Bronchial epithelial cell (primary cell): ENCODE data around the gene EFTUD2. TPM values are rescaled to one million over a fixed set of nuclear protein-coding genes. Genes with fewer than 3 reads are reported as not detected.

Experiments used
- DNase-seq: peaks from one replicate; pipeline ENCODE4 v3.0.0-alpha.2; 2010; ENCODE audit warnings: low read depth
- FAIRE-seq: peaks from 2 replicates; lab custom pipeline; 2011; peaks lifted over from hg19 to GRCh38; lab: Jason Lieb, UNC
- H3K27me3 ChIP-seq: 2 replicates; pipeline ENCODE4 v1.5.1; 2011; ENCODE audit warnings: low read length; ENCODE audit not compliant: control insufficient read depth, insufficient read depth
- H3K36me3 ChIP-seq: 2 replicates; pipeline ENCODE4 v1.5.1; 2011; ENCODE audit warnings: low read length; ENCODE audit not compliant: control insufficient read depth, insufficient read depth
- H3K4me3 ChIP-seq: 2 replicates; pipeline ENCODE4 v1.5.1; 2011; ENCODE audit warnings: mild to moderate bottlenecking, low read depth, low read length, control low read depth
- total RNA-seq: library from RNA; depleted of rRNA; stranded (reverse); fragments of >200 nt; gene quantifications from 2 replicates; pipeline ENCODE4 v1.2.1, GENCODE V29; 2014
- TF ChIP-seq, protein P1 (sequence below): IDR thresholded peaks from 2 replicates; pipeline ENCODE4 v1.5.1; 2011; ENCODE audit warnings: mild to moderate bottlenecking, moderate library complexity, low read length, control low read depth, inconsistent platforms; ENCODE audit not compliant: insufficient read depth, severe bottlenecking

EFTUD2 gene
- total RNA-seq, 1 donor from 2014 or later = 91.4 TPM

- H3K27me3 ChIP-seq = no peaks in the 10 kb centered on the region
- FAIRE-seq (no peak), DNase-seq (no peak)
- no peaks in the 10 kb centered on the region for H3K36me3 ChIP-seq
- TF ChIP-seq, protein P1, sequence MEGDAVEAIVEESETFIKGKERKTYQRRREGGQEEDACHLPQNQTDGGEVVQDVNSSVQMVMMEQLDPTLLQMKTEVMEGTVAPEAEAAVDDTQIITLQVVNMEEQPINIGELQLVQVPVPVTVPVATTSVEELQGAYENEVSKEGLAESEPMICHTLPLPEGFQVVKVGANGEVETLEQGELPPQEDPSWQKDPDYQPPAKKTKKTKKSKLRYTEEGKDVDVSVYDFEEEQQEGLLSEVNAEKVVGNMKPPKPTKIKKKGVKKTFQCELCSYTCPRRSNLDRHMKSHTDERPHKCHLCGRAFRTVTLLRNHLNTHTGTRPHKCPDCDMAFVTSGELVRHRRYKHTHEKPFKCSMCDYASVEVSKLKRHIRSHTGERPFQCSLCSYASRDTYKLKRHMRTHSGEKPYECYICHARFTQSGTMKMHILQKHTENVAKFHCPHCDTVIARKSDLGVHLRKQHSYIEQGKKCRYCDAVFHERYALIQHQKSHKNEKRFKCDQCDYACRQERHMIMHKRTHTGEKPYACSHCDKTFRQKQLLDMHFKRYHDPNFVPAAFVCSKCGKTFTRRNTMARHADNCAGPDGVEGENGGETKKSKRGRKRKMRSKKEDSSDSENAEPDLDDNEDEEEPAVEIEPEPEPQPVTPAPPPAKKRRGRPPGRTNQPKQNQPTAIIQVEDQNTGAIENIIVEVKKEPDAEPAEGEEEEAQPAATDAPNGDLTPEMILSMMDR = no peak
- H3K4me3 ChIP-seq = no peak overlapping the region
Measured at GRCh38 chr17:44919411-44919810, 20.2 kb upstream of the EFTUD2 start.

DNA sequence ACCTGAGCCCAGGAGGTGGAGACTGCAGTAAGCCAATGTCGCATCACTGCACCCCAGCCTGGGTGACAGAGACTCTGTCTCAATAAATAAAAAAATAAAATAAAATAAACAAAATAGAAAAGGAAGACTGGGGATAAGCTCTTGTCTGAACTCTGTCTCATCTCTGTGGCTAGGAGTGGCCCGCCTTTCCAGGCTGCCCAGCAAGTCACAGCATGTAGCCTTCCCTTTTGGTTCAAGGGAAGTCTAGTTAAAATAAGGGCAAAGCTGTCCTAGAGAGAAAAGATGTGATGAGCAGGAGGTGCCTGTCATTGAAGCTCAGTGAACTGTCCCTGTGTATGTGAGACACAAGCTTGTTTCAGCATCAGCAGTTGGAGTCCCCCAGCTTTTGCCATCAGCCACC, 18.8 kb upstream of the EFTUD2 start:
- DNase-seq (peak; percentile 73), FAIRE-seq (peak; percentile 7)
- no peaks in the 10 kb centered on the region for H3K36me3 ChIP-seq
- TF ChIP-seq, protein P1 = no peak
- no peaks in the 10 kb centered on the region for H3K27me3 ChIP-seq
- H3K4me3 ChIP-seq = no peak overlapping the region

- TF ChIP-seq, protein P1 = no peak
- FAIRE-seq (no peak), DNase-seq (no peak)
- Histone ChIP-seq H3K36me3 (no peaks in the 10 kb centered on the region), H3K4me3 (no peak overlapping the region), H3K27me3 (no peaks in the 10 kb centered on the region)
Measured at GRCh38 chr17:44917456-44917855, 18.2 kb upstream of the EFTUD2 start.

GRCh38 chr17:44916781-44917241, 17.6 kb upstream of the EFTUD2 start:
- Histone ChIP-seq H3K27me3 (no peaks in the 10 kb centered on the region), H3K36me3 (no peaks in the 10 kb centered on the region), H3K4me3 (no peak overlapping the region)
- TF ChIP-seq, protein P1 = no peak
- FAIRE-seq (no peak), DNase-seq (peak; percentile 33)

DNA sequence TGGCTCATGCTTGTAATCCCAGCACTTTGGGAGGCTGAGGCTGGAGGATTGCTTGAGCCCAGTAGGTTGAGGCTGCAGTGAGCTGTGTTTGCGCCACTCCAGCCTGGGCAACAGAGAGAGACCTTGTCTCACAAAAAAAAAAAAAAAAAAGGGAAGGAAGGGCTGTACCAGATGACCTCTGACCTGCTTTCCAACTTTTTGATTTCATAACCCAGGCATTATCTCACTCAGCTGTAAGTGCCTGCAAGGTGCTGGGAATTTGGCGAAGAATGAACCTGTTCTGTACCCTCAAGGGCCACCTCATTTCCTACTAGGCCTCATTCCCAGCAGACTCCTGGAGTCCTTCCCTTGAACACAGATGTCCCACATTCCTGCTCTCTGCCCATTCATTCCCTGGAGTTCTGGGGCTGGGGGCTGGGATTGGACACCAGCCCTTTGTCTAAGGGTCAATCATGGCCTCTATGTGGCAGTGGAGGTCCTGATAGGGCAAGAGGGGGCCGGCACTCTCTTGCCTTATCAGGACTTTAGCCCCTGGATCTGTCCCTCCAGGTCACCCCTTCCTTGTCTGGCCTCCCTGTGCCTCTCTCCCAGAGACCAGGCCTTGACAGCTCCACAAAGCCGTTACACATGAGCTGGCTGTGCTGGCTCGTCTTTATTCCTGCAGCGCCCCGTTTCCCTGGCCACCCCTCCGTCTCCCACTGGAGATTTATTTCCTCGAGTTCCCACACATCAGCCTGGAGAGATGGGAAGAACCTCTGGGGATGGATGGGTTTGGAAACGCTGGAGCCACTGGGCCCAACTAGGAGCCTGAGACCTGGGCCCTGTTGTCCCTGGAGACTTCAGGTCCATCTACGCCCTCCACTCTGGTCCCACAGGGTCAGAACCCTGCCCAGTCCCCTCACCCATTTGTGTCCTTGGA, 16.9 kb upstream of the EFTUD2 start:
- Histone ChIP-seq H3K36me3 (no peaks in the 10 kb centered on the region), H3K4me3 (no peak overlapping the region), H3K27me3 (no peaks in the 10 kb centered on the region)
- peak; percentile 29 for DNase-seq
- TF ChIP-seq, protein P1 = no peak
- peak; percentile 40 for FAIRE-seq

GRCh38 chr17:44915321-44915726, 16.1 kb upstream of the EFTUD2 start, which contains the start of gene GFAP:
TSS of gene GFAP (minus strand) at chr17:44915500. CDS start at chr17:44915486, 14 bp downstream.
- DNase-seq = no peak
- H3K27me3 ChIP-seq = no peaks in the 10 kb centered on the region
- no peak for FAIRE-seq
- TF ChIP-seq, protein P1 = no peak
- H3K4me3 ChIP-seq = no peak within 1 kb of the TSS
- no peaks in the 10 kb centered on the region for H3K36me3 ChIP-seq
